H9 (cell line): ENCODE results near the gene TFDP1. TPM values are rescaled to one million over a fixed set of nuclear protein-coding genes. Genes with fewer than 3 reads are reported as not detected.
A peak's percentile ranks its signal among the peaks of the same experiment; 100 is the strongest.

ENCODE experiments used
- DNase-seq: peaks from one replicate; pipeline ENCODE4 v3.0.0-alpha.2; 2017
- H2AFZ ChIP-seq: one replicate; pipeline ENCODE4 v1.6.1; 2013; ENCODE audit warnings: mild to moderate bottlenecking, low read length, control low read depth, moderate library complexity
- H2AK5ac ChIP-seq: 2 replicates; pipeline ENCODE4 v1.6.1; 2013; ENCODE audit warnings: low read length, control low read depth, mixed read lengths; ENCODE audit not compliant: insufficient read length
- H2BK120ac ChIP-seq: one replicate; pipeline ENCODE4 v1.6.1; 2013; ENCODE audit warnings: low read depth, mild to moderate bottlenecking, low read length, control low read depth, inconsistent platforms; ENCODE audit not compliant: poor library complexity, severe bottlenecking
- H2BK12ac ChIP-seq: 2 replicates; pipeline ENCODE4 v1.6.1; 2013; ENCODE audit warnings: low read length, control low read depth, mixed read lengths, low read depth; ENCODE audit not compliant: insufficient read length
- H2BK15ac ChIP-seq: 2 replicates; pipeline ENCODE4 v1.6.1; 2013; ENCODE audit warnings: low read depth, low read length, control low read depth
- H2BK20ac ChIP-seq: one replicate; pipeline ENCODE4 v1.6.1; 2013; ENCODE audit warnings: low read depth, mild to moderate bottlenecking, low read length, control low read depth, inconsistent platforms; ENCODE audit not compliant: poor library complexity, severe bottlenecking
- H2BK5ac ChIP-seq: 2 replicates; pipeline ENCODE4 v1.6.1; 2013; ENCODE audit warnings: low read length, control low read depth, mixed read lengths; ENCODE audit not compliant: insufficient read length
- H3K14ac ChIP-seq: 2 replicates; pipeline ENCODE4 v1.6.1; 2013; ENCODE audit warnings: low read length, control low read depth; ENCODE audit not compliant: insufficient read depth
- H3K18ac ChIP-seq: 2 replicates; pipeline ENCODE4 v1.6.1; 2013; ENCODE audit warnings: low read depth, mild to moderate bottlenecking, mixed read lengths, low read length, control low read depth; ENCODE audit not compliant: insufficient read length
- H3K23ac ChIP-seq: 2 replicates; pipeline ENCODE4 v1.6.1; 2013; ENCODE audit warnings: low read length, control low read depth, mixed read lengths, low read depth; ENCODE audit not compliant: insufficient read length
- H3K23me2 ChIP-seq: 2 replicates; pipeline ENCODE4 v1.6.1; 2013; ENCODE audit warnings: low read depth, mild to moderate bottlenecking, mixed read lengths, low read length, control low read depth; ENCODE audit not compliant: insufficient read length, poor library complexity, severe bottlenecking
- H3K27ac ChIP-seq: 2 replicates; pipeline ENCODE4 v1.5.1; 2013; ENCODE audit warnings: low read length, control low read depth, mixed read lengths, low read depth; ENCODE audit not compliant: insufficient read length
- H3K27me3 ChIP-seq: 2 replicates; pipeline ENCODE4 v1.6.1; 2013; ENCODE audit warnings: low read length, control low read depth, inconsistent platforms; ENCODE audit not compliant: insufficient read depth
- H3K4ac ChIP-seq: 2 replicates; pipeline ENCODE4 v1.6.1; 2013; ENCODE audit warnings: low read depth, mild to moderate bottlenecking, control low read depth, inconsistent platforms, low read length, moderate library complexity
- H3K4me1 ChIP-seq: 2 replicates; pipeline ENCODE4 v1.6.1; 2013; ENCODE audit warnings: low read length, control low read depth, inconsistent platforms; ENCODE audit not compliant: insufficient read depth
- H3K4me2 ChIP-seq: 2 replicates; pipeline ENCODE4 v1.6.1; 2013; ENCODE audit warnings: low read length, control low read depth, mixed read lengths; ENCODE audit not compliant: insufficient read length, insufficient read depth
- H3K56ac ChIP-seq: 2 replicates; pipeline ENCODE4 v1.6.1; 2013; ENCODE audit warnings: low read depth, mild to moderate bottlenecking, mixed read lengths, low read length, control low read depth; ENCODE audit not compliant: insufficient read length
- H3K79me1 ChIP-seq: 2 replicates; pipeline ENCODE4 v1.6.1; 2013; ENCODE audit warnings: low read depth, mild to moderate bottlenecking, moderate library complexity, low read length, control low read depth, inconsistent platforms; ENCODE audit not compliant: insufficient read depth, poor library complexity, severe bottlenecking
- H3K79me2 ChIP-seq: 2 replicates; pipeline ENCODE4 v1.6.1; 2013; ENCODE audit warnings: low read length, control low read depth, inconsistent platforms; ENCODE audit not compliant: insufficient read depth
- H3K9ac ChIP-seq: 2 replicates; pipeline ENCODE4 v1.6.1; 2013; ENCODE audit warnings: low read length, control low read depth, mixed read lengths; ENCODE audit not compliant: insufficient read length; ENCODE audit errors: extremely low read depth
- H3K9me3 ChIP-seq: one replicate; pipeline ENCODE4 v1.6.1; 2013; ENCODE audit warnings: low read depth, low read length, inconsistent platforms; ENCODE audit not compliant: control insufficient read depth
- H3T11ph ChIP-seq: one replicate; pipeline ENCODE4 v1.6.1; 2013; ENCODE audit warnings: mild to moderate bottlenecking, low read length, control low read depth, inconsistent platforms
- H4K20me1 ChIP-seq: one replicate; pipeline ENCODE4 v1.6.1; 2013; ENCODE audit not compliant: control insufficient read depth, insufficient read length, insufficient read depth
- H4K5ac ChIP-seq: 2 replicates; pipeline ENCODE4 v1.6.1; 2013; ENCODE audit warnings: low read depth, mild to moderate bottlenecking, mixed read lengths, low read length, control low read depth; ENCODE audit not compliant: insufficient read length
- H4K8ac ChIP-seq: replicated peaks from 2 replicates; pipeline ENCODE4 v1.6.1; 2013; ENCODE audit warnings: low read length, control low read depth, mixed read lengths, low read depth; ENCODE audit not compliant: insufficient read length
- H4K91ac ChIP-seq: 2 replicates; pipeline ENCODE4 v1.6.1; 2013; ENCODE audit warnings: low read depth, mild to moderate bottlenecking, moderate library complexity, mixed read lengths, low read length, control low read depth; ENCODE audit not compliant: insufficient read length
- H3K27ac Mint-ChIP-seq, 3 experiments: 2 replicates in 2 of 3; 3 replicates in 1 of 3; pipeline ENCODE4 v1.8.0; 2020 to 2021; ENCODE audit warnings: mixed read lengths in 3 of 3, mild to moderate bottlenecking in 1 of 3, moderate library complexity in 1 of 3
- H3K27me3 Mint-ChIP-seq: 2 replicates; pipeline ENCODE4 v1.8.0; 2021; ENCODE audit warnings: low read depth, mild to moderate bottlenecking, moderate library complexity, mixed read lengths
- H3K36me3 Mint-ChIP-seq, 3 experiments: 2 replicates in 2 of 3; 3 replicates in 1 of 3; pipeline ENCODE4 v1.8.0; 2020 to 2021; ENCODE audit warnings: low read depth in 3 of 3, mixed read lengths in 3 of 3; ENCODE audit not compliant: insufficient read depth in 1 of 3
- H3K4me1 Mint-ChIP-seq, 2 experiments: 2 replicates each; pipeline ENCODE4 v1.8.0; 2020; ENCODE audit warnings: mixed read lengths in 2 of 2
- H3K4me3 Mint-ChIP-seq, 2 experiments: 2 replicates in 1 of 2; 3 replicates in 1 of 2; pipeline ENCODE4 v1.8.0; 2020 to 2021; ENCODE audit warnings: mild to moderate bottlenecking in 2 of 2, mixed read lengths in 2 of 2, moderate library complexity in 1 of 2
- H3K9me3 Mint-ChIP-seq, 2 experiments: 2 replicates in 1 of 2; 3 replicates in 1 of 2; pipeline ENCODE4 v1.8.0; 2020; ENCODE audit warnings: mild to moderate bottlenecking in 2 of 2, mixed read lengths in 2 of 2, moderate library complexity in 1 of 2
- CTCF ChIP-seq: fragments of 200-600 bp; sonication (generic); conservative IDR thresholded peaks from 3 replicates; pipeline ENCODE4 v1.8.0; 2021; ENCODE audit warnings: antibody characterized with exemption, mild to moderate bottlenecking
- WGBS: extraction: QIAGEN DNeasy Blood & Tissue Kit; methylation state at CpG from one replicate; pipeline ENCODE4 v1.1.7; 2013; ENCODE audit warnings: missing lambda C conversion rate, low lambda C conversion rate, mixed read lengths; ENCODE audit not compliant: insufficient read length; ENCODE audit errors: extremely low coverage; 5-methylcytosine and 5-hydroxymethylcytosine counted together
- total RNA-seq: library from RNA; stranded (reverse); gene quantifications from 2 replicates; pipeline ENCODE4 v1.2.1, GENCODE V29; 2021

Gene TFDP1
- total RNA-seq, 1 experiment from 2014 or later = 111 TPM

- DNase-seq = no peak
- peak overlapping the region in 2 of 3 experiments; percentile 29 to 84; a peak in 4 of 7 replicates for H3K27ac Mint-ChIP-seq
- no peaks in the 10 kb centered on the region for H3K27me3 Mint-ChIP-seq
Observed at GRCh38 chr13:113601166-113602070, 16.9 kb downstream of the TFDP1 start.

More at GRCh38 chr13:113601166-113602070, 16.9 kb downstream of the TFDP1 start:
- Histone ChIP-seq H4K8ac (no peak overlapping the region), H3K56ac (no peak overlapping the region), H2AK5ac (no peak overlapping the region), H3K4ac (no peak overlapping the region), H3K79me1 (no peaks in the 10 kb centered on the region), H3K23me2 (no peaks in the 10 kb centered on the region), H4K20me1 (no peaks in the 10 kb centered on the region), H2AFZ (no peak overlapping the region), H4K91ac (no peak overlapping the region), H2BK15ac (no peak overlapping the region), H3K27ac (no peak overlapping the region), H2BK20ac (no peak overlapping the region), H3K79me2 (peaks cover 9% of the 10 kb centered on the region; the same call in 1 of the 2 replicates), H2BK12ac (no peak overlapping the region), H3K4me1 (no peaks in the 10 kb centered on the region), H2BK120ac (no peak overlapping the region), H2BK5ac (no peak overlapping the region), H3K9me3 (no peaks in the 10 kb centered on the region), H3K18ac (no peak overlapping the region), H3K14ac (no peak overlapping the region), H3K23ac (no peak overlapping the region), H3K4me2 (no peak overlapping the region), H3K9ac (no peak overlapping the region), H3T11ph (no peak overlapping the region), H3K27me3 (no peaks in the 10 kb centered on the region), H4K5ac (no peak overlapping the region)
- no peak for TF ChIP-seq CTCF
- peaks cover 48 to 57% (median 56%) of the 10 kb centered on the region in 3 experiments for H3K36me3 Mint-ChIP-seq
- no CpG with 5 or more reads among the region's 28 CpGs for WGBS
- no peak overlapping the region for H3K4me3 Mint-ChIP-seq
- peaks cover 16 to 21% of the 10 kb centered on the region in 2 experiments for H3K4me1 Mint-ChIP-seq
- H3K9me3 Mint-ChIP-seq = peaks cover 3 to 6% of the 10 kb centered on the region in 2 experiments; a peak in 4 of 5 replicates
